ENCODE measurements around the gene TANK.

TANK gene, protein sequence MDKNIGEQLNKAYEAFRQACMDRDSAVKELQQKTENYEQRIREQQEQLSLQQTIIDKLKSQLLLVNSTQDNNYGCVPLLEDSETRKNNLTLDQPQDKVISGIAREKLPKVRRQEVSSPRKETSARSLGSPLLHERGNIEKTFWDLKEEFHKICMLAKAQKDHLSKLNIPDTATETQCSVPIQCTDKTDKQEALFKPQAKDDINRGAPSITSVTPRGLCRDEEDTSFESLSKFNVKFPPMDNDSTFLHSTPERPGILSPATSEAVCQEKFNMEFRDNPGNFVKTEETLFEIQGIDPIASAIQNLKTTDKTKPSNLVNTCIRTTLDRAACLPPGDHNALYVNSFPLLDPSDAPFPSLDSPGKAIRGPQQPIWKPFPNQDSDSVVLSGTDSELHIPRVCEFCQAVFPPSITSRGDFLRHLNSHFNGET

DNA sequence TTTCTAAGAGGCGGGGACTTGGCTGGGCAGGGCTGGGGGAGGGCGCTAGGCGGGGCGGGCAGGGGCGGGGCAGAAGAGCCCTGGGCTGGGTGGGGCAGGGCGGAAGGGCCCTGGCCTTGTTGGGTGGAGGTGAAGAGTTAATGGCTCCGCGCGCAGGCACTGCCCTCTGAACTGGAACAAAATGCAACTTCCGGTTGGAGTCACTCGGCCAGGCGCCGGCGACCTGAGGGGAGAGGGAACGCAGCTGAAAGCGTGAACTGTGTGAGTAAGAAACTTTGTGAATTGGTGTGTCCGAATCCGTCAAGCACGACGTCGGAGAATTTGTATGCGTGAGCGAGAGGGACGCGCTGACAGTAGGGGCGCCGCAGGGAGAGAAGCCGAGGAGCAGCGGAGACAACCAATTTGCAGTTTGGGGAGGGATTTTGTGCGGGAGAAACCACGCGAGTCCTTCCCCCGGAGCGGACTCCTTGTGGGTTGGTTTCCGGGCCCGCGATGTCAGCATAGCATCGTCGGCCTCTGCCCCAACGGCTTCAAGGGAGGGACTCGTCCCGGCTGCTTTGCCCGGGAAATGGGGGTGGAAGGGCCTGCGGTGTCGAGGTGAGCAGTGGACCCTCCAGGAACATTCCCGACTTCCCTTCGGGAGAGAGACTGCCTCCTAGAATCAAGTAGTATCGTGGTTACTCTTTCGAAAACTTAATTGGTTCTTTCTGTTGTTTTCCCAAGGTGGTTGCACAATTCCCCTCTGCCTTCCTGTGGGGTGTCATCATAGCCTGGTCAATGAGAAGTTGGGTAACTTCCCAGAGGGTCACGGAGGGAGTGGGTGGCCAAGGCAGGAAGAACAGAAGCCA, at the start of gene TANK:
Gene TANK (plus strand): TSS at position 203 of the 848 bp plus-strand sequence. CDS start 19,235 bp downstream, outside the sequence.
- Histone ChIP-seq H2AFZ (ENCODE audit: low read depth, low read length, severe bottlenecking) (peak within 1 kb of the TSS; percentile 90), H3K79me2 (ENCODE audit: insufficient read depth, low read length) (peaks cover 23% of the 10 kb centered on the region)

DNA sequence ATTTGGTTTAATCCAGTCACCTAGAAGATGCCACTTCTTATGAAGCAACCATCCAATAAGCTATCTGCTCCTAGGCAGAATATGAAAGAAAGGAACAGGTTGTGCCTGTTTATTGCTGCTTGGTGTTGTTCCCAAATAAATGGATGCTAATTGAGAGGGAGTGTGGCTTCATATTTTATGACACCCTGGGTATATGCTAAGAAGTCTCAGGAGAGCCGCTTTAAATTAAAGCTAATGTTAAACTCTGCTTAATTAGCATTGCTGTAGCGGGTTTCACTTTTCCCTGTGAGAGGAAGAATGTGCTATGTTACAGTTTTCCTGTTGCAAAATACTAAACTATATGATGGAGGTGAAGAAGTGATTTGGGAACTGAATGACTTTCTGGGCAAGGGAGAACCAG, 48.7 kb upstream of the TANK start:
- H3K4me2 ChIP-seq (ENCODE audit: low read depth, low read length, poor library complexity, severe bottlenecking) = no peak overlapping the region
- H3K9ac ChIP-seq (ENCODE audit: low read length) = no peak overlapping the region
- H3K4me3 ChIP-seq (ENCODE audit: insufficient read depth, low read length, poor library complexity, severe bottlenecking) = no peak overlapping the region
- no peaks in the 10 kb centered on the region for H3F3A ChIP-seq (ENCODE audit: insufficient read depth)
- no peak overlapping the region for H2AFZ ChIP-seq (ENCODE audit: low read depth, low read length, severe bottlenecking)
- H3K27me3 ChIP-seq (ENCODE audit: low read length) = no peaks in the 10 kb centered on the region
- no peaks in the 10 kb centered on the region for H3K36me3 ChIP-seq (ENCODE audit: low read length)
- H3K79me2 ChIP-seq (ENCODE audit: insufficient read depth, low read length) = no peaks in the 10 kb centered on the region
- H4K20me1 ChIP-seq (ENCODE audit: low read depth, low read length) = no peaks in the 10 kb centered on the region
- TF ChIP-seq, protein P1, sequence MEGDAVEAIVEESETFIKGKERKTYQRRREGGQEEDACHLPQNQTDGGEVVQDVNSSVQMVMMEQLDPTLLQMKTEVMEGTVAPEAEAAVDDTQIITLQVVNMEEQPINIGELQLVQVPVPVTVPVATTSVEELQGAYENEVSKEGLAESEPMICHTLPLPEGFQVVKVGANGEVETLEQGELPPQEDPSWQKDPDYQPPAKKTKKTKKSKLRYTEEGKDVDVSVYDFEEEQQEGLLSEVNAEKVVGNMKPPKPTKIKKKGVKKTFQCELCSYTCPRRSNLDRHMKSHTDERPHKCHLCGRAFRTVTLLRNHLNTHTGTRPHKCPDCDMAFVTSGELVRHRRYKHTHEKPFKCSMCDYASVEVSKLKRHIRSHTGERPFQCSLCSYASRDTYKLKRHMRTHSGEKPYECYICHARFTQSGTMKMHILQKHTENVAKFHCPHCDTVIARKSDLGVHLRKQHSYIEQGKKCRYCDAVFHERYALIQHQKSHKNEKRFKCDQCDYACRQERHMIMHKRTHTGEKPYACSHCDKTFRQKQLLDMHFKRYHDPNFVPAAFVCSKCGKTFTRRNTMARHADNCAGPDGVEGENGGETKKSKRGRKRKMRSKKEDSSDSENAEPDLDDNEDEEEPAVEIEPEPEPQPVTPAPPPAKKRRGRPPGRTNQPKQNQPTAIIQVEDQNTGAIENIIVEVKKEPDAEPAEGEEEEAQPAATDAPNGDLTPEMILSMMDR (IDR thresholded peaks at IDR 0.05; ENCODE audit: insufficient read depth, low read length, poor library complexity, severe bottlenecking) = no peak
- no peak for TF ChIP-seq EZH2phosphoT487 (conservative IDR thresholded peaks at IDR 0.05; ENCODE audit: low read length)
- H3K9me2 ChIP-seq (replicated peaks; ENCODE audit: insufficient read depth, low read length) = no peaks in the 10 kb centered on the region
- no peak overlapping the region for H3K27ac ChIP-seq (ENCODE audit: low read depth, low read length)
- no peaks in the 10 kb centered on the region for H3K9me3 ChIP-seq (ENCODE audit: insufficient read depth, low read length)

More for the DNA sequence above, at the start of gene TANK:
- no peaks in the 10 kb centered on the region for H3K9me2 ChIP-seq (replicated peaks; ENCODE audit: insufficient read depth, low read length)
- H3F3A ChIP-seq (ENCODE audit: insufficient read depth) = no peaks in the 10 kb centered on the region
- H3K4me2 ChIP-seq (ENCODE audit: low read depth, low read length, poor library complexity, severe bottlenecking) = peak within 1 kb of the TSS; percentile 75
- H4K20me1 ChIP-seq (ENCODE audit: low read depth, low read length) = no peaks in the 10 kb centered on the region
- H3K36me3 ChIP-seq (ENCODE audit: low read length) = peaks cover 27% of the 10 kb centered on the region
- H3K27ac ChIP-seq (ENCODE audit: low read depth, low read length) = peak within 1 kb of the TSS; percentile 77
- no peak for TF ChIP-seq EZH2phosphoT487 (conservative IDR thresholded peaks at IDR 0.05; ENCODE audit: low read length)
- TF ChIP-seq, protein P1 (IDR thresholded peaks at IDR 0.05; ENCODE audit: insufficient read depth, low read length, poor library complexity, severe bottlenecking) = no peak
- peak within 1 kb of the TSS; percentile 78 for H3K4me3 ChIP-seq (ENCODE audit: insufficient read depth, low read length, poor library complexity, severe bottlenecking)
- H3K9me3 ChIP-seq (ENCODE audit: insufficient read depth, low read length) = no peaks in the 10 kb centered on the region
- no peaks in the 10 kb centered on the region for H3K27me3 ChIP-seq (ENCODE audit: low read length)
- H3K9ac ChIP-seq (ENCODE audit: low read length) = peak within 1 kb of the TSS; percentile 91

DNA sequence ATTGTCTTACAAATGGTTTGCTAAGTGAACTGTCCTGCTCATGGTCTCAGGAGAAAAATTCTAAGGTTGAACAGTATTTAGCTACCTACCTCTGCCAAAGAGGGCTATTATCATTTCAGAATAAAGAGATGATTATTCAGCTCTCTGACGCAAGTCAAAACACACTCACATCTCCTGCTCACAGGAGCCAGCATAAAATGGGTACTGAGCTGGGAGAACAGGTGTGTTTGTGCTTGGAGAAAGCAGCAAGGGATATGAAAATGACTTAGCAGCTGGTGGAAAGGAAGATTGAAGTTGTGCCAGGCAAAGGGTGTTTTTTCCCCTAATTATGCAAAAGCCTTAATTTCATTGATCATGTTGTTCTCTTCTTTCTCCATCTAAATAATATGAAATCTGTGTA, 47.3 kb upstream of the TANK start:
- no peaks in the 10 kb centered on the region for H3K27me3 ChIP-seq (ENCODE audit: low read length)
- H3K36me3 ChIP-seq (ENCODE audit: low read length) = no peaks in the 10 kb centered on the region
- H3K9ac ChIP-seq (ENCODE audit: low read length) = no peak overlapping the region
- H2AFZ ChIP-seq (ENCODE audit: low read depth, low read length, severe bottlenecking) = no peak overlapping the region
- no peak for TF ChIP-seq EZH2phosphoT487 (conservative IDR thresholded peaks at IDR 0.05; ENCODE audit: low read length)
- TF ChIP-seq, protein P1 (IDR thresholded peaks at IDR 0.05; ENCODE audit: insufficient read depth, low read length, poor library complexity, severe bottlenecking) = no peak
- H3K9me3 ChIP-seq (ENCODE audit: insufficient read depth, low read length) = no peaks in the 10 kb centered on the region
- H3F3A ChIP-seq (ENCODE audit: insufficient read depth) = no peaks in the 10 kb centered on the region
- no peak overlapping the region for H3K4me2 ChIP-seq (ENCODE audit: low read depth, low read length, poor library complexity, severe bottlenecking)
- H3K4me3 ChIP-seq (ENCODE audit: insufficient read depth, low read length, poor library complexity, severe bottlenecking) = no peak overlapping the region
- H3K79me2 ChIP-seq (ENCODE audit: insufficient read depth, low read length) = no peaks in the 10 kb centered on the region
- H4K20me1 ChIP-seq (ENCODE audit: low read depth, low read length) = no peaks in the 10 kb centered on the region
- no peaks in the 10 kb centered on the region for H3K9me2 ChIP-seq (replicated peaks; ENCODE audit: insufficient read depth, low read length)
- no peak overlapping the region for H3K27ac ChIP-seq (ENCODE audit: low read depth, low read length)

All from SU-DHL-6 (cell line).